Stimulated activated CD8-positive, alpha-beta memory T cell treated with anti-CD3 and anti-CD28 coated beads, Interleukin-12 subunit alpha, Interleukin-12 subunit beta, amount 100 ng/mL, for 4 hours (primary cell): Measurements from ENCODE around the gene CCDC177.

Source experiments
- DNase-seq: peaks from one replicate; pipeline ENCODE4 v3.0.0-alpha.2; 2020; ENCODE audit warnings: low read depth

Gene CCDC177

DNA sequence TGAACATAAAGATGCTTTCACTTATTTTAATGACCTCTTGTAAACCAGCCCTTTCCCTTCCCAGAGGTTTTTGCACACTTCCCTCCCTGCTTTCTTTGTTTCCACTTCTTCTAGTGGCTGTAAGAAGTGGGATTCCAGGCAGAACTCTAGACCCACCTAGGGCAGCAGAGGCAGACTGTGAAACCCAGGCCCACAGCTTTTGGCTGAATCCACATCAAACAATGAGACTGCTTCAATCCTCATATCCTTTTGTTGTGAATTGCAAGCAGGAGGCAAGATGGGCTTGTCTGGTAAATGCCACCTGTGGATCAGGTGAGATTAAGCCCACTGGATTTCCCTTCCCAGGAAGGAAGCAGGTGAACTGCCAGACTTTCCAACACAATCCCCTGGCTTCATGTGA is 12.8 kb downstream of the CCDC177 start:
- DNase-seq = no peak

DNA sequence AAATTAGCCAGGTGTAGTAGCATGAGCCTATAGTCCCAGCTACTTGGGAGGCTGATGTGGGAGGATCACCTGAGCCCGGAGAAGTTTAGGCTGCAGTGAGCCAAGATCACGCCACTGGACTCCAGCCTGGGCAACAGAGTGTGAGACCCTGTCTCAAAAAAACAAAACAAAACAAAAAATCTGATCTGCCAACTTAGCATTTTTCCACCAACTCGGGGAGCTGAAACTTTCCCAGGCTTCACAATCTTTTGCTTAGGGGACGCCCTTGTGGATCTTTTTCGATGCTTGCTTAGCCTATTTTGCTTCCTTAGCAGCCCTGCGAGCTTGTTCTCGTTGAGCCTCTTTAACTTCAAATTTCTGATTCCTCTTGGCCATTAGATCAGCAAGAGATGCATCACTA is 13.8 kb downstream of the CCDC177 start:
- no peak for DNase-seq

DNA sequence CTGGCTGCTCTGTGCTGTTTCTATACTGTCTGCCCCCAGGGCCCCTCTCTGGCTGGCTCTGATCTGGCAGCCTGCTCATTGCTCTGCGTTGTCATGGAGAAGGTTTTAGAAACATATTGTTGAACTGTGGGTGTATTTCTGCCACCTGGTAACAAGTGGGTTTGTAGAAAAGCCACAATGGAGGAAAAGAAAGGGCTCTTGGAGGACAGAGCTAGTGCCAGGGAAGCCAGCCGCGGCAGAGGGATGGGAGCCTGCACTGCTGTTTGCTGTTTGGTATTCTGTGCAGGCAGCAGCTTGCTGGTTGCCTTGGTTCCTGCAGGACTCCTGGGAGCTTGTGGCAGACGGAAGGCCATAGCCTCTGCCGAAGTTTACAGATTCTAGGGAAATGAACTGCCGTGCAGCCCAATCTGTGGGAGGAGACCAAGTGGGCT is 15.1 kb downstream of the CCDC177 start:
- DNase-seq = no peak

DNA sequence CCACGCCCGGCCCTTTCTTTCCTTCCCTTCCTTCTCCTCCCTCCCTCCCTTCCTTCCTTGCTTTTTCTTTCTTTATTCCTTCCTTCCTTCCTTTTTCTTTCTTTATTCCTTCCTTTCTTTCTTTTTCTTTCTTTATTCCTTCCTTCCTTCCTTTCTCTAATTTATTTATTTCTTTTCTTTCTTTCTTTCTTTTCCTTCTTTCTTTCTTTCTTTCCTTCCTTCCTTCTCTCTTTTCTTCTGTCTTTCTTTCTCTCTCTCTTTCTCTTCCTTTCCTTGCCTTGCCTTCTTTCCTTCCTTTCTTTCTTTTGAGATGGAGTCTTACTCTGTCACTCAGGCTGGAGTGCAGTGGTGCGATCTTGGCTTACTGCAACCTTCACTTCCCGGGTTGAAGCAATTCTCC is 15.9 kb downstream of the CCDC177 start:
- DNase-seq = no peak

DNA sequence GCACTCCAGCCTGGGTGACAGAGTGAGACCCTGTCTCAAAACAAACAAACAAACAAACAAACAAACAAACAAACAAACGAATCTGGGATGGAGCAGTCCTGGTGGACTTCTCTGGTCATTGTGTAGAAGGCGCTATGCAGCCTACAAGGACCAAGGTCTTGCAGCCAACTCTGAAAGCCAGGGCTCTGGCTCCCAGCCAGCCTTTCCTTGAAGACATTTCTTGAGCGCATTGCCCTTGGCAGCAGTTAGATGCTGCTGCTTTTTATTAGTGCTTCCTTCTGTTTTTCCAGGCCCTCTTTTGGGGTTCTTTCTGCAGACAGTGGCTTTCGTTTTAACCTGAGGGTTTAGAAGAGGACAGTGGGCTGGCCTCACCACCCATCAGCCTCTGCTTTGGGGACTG is 20.2 kb downstream of the CCDC177 start:
- no peak for DNase-seq

DNA sequence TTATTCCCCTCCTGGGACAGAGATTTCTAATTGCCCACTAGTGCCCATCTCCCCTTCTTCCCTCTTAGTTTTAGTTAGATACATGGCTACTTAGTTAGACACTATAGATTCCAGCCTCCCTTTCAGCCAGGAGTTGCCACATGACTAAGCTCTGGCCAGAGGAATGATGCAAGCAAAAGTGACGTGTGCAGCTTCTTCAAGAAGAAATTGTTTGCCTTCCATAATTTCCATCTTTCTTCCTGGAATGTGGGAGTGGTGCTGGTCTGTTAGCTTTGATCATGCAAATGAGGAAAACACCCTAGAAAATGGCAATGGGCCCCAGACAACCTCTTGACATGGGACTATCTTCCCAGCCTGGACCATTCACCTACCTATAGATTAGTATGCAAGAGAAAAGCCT is 21.4 kb downstream of the CCDC177 start:
- no peak for DNase-seq

DNA sequence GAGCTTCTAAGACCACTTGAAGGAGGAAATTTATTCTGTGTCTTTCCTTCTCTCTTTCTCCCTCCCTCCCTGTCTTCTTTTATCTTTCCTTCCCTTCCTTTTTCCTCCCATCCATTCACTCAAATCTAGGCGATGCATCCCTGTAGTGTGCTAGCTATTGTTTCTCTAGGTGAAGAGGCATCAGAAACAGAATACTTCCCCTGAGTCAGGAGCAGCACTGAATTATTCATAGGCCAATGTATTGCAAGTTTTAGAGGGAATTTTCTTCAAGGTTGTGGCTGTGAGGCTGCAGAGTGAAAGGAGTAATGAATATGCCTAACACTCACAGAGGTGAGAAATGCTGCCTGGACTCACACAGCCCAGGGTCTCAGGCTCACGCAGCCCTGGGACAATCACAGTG is 23.2 kb downstream of the CCDC177 start:
- no peak for DNase-seq

DNA sequence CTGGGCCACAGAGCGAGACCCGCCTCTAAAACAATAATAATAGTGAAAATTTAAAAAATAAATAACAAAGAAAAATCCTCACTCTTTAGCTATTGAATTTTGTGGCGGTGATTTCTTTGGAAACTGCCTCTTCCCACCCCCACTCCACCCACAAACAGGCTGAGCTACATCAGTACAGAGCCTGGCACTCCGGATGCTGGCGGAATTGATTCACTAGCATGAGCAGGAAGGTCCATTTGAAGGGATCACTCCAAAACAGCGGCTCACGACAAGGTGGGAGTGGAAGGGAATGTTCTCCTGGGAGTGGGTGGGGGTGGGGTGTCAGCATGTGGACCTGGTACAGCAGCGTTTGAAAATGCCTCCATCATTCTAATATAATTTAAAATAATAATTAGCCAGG is 26.1 kb downstream of the CCDC177 start:
- no peak for DNase-seq

DNA sequence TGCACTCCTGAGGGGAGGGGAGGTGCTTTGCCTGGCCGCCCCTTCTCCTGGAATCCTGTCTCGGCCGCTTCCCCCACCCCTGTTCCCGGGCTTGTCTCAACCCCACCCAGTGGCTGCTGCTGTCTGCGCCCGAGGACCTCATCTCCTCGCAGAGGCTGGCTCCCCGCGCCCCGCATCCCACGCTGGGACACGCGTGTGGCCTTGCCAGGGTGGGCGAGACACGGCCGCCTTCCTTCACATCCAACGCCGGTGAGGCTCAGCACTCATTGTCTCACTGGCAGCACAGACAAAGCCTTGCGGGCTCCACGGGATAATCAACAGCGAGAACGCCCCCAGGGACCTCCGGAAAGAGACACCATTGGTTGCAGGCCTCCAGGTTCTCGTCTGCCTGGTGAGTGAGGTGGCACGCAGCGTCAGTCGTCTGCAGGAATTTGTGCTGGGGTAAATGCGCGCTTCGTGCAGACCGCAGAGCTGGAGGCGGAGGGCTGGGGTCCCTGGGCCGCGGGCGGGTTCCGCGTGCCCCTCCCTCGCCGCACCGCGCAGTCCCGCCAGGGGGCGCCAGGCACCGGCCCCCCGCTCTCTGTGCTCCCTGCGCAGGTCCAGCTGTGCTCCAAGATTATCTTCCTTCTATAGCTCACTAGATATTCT is 26.8 kb downstream of the CCDC177 start:
- DNase-seq = no peak

DNA sequence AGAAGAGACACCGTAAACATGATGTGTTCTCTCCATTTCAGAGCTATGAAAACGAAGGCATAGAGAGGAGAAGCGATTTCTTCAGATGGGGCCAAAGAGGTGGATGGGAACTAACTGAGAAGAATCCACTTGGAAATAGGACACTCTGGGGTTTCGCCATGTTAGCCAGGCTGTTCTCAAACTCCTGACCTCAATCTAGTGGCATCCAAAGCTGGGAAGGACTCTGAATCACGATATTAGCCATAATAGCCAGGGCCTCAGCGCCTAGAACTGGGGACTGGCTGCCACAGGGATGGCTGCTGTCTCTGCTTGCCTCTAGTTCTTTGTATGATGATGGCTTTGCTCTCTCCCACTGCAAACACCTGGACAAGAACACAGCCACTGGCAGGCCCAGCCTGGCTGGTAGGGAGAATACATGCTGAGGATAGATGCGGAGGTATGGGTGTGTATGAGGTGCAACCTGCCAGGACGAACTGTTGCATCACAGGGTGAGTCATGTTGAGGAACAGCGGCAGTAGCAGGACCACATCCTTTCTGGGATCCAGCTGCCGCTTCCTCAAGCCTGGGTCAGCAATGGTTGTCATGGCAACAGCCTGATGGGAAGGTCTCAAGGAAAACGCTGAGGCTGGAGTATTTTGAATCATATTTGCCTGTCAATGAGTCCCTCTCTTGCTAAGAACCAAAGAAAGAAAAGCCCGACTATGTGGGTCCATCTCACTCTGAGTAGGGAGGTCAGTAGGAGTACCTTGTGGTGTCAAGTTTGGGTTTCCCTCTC is 31.1 kb downstream of the CCDC177 start:
- DNase-seq = peak; percentile 2

DNA sequence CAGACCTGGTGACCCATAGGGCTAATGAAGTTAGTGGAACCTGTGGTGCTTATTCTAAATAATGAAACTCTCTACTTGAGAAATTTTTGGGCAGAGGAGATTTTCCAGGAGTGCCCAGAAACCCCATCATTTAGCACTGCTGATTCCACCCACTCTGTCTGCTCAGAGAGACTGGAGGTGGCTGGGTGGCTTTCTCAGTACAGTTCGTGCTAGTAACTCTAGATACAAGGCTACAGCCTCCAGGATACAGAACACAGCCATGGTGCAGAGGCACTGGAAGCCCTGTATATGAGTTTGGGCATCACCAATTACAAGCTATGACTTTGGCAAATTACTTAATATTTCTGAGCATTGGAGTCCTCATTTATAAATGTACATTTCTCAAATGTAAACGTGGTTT is 32.4 kb downstream of the CCDC177 start:
- DNase-seq = no peak

DNA sequence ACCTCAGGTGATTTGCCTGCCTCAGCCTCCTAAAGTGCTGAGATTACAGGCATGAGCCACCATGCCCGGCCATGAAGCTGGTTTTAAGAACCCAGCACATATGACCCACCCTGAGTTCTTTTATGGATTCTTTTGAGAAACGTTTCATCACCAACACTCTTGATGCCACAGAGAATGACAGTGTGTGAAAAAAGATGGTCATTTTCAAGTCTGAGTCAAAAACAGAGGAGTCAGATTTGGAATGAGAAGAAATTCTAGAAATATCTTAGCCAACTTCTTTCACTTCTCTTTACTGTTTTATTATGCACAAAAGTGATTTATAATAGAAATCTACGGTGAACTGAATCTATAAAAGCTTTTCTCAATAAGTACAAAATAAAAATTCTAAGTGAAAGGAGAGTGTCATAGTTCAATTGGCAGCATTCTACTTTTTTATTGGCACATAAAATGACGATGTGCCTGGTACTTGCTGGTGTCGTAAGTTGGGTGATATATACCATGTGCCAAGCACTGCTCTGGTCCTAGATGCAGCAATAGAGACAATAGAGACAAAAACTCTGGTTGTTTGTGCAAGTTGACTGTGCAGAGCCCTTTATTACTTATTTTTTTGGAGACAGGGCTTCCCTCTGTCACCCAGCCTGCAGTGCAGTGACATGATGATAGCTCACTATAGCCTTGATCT is 33.9 kb downstream of the CCDC177 start:
- DNase-seq = no peak

DNA sequence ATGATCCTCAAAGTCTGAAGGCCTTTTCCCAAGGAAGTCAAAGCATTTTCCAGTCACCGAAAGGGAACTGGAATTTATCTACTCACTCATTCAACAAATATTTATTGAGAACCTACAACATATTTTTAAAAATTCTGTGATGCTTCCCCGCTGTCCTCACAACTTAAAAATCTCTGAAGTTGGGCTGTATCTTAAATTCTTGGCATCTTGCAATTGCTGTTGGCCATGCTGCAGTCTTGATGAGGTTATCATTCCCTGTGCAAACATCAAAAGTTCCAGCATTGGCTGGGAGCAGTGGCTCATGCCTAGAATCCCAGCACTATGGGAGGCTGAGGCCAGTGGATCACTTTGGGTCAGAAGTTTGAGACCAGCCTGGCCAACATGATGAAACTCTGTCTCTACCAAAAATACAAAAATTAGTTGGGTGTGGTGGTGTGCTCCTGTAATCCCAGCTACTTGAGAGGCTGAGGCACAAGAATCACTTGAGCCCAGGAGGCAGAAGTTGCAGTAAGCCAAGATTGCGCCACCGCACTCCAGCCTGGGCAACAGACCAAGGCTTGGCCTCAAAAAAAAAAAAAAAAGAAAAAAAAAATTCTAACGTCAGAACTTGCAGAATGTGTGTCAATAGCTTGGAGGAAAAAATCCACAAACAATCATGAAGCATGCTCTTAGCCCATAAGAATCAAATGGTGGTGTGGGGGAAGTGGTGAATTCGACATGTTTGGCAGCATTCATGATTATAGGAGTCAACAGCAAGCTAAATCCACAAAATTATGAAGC is 34.9 kb downstream of the CCDC177 start:
- DNase-seq = no peak

DNA sequence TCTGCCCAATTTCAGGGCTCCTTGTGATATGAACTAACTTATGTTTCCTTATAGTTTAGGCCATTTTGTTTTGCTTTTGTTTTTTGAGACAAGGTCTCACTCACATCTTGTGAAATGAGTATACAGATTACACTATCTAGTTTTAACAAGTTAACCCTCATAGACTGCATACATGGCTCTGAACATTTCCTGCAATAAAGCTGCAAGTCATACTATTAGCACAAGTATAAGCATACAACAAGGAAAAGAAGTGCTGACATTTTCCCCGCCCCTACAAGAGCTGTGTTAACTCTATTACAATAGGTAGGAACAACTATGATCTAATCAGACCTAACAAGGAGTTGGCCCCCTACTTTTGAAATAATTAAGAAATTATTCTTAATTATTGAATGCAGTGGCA is 35.9 kb downstream of the CCDC177 start:
- DNase-seq = no peak

DNA sequence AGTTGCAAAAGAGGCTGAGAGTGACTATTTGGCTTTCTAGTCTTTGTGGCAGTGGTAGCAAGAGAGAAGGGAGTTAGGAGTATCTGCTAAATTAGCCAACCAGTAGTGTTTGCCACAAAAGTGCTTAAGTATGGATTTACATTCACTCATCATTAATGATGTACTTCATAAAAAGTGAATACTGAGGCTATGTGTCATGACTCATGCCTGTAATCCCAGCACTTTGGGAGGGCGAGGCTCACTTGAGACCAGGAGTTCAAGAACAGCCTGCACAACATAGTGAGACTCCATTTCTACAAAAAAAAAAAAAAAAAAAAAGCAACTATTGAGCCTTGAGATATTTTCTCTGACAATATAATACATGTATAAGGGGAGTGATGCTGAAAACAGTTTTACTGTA is 36.8 kb downstream of the CCDC177 start:
- no peak for DNase-seq

DNA sequence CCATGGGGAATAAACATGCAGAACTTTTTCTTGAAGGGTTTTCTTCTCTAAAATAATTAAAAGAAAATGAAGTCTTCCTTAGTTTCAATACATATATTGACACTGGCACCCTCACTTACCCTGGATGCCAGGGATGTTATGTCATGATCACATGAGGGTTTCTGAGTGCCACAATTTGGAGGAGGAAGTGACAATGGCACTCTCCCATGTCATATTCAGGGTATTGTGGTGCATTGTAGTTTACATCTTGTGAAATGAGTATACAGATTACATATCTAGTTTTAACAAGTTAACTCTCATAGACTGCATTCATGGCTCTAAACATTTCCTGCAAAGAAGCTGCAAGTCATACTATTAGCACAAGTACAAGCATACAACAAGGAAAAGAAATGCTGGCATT is 37.7 kb downstream of the CCDC177 start:
- DNase-seq = no peak

DNA sequence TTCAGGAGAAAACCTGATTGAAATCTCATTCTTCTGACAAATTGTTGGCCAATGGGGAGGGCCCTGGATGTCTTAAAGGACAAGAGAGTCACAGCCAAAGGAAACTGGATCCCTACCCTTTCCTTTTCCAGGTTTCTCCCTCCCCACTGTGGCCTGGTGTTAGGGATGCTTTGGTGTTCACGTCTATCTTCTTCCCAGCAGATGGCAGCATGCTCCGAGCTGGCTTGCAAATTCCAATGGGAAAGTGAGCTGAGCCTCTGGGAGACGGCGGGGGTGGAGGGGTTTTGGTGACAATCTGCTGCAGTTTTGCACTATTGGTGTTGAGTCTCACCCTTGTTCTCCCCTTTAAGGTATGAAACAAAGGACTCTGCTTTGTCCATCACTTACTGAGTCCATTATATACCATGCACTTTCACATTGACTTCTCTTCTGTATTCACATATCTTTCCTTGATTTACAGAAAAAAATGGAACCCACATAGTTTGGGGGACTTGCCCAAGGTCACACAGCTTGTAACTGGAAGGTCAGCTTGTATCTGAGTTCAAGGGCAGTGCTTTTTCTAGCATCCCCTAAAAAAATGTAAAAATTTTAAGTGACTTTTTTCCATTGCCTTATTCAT is 39.3 kb downstream of the CCDC177 start:
- DNase-seq = no peak

DNA sequence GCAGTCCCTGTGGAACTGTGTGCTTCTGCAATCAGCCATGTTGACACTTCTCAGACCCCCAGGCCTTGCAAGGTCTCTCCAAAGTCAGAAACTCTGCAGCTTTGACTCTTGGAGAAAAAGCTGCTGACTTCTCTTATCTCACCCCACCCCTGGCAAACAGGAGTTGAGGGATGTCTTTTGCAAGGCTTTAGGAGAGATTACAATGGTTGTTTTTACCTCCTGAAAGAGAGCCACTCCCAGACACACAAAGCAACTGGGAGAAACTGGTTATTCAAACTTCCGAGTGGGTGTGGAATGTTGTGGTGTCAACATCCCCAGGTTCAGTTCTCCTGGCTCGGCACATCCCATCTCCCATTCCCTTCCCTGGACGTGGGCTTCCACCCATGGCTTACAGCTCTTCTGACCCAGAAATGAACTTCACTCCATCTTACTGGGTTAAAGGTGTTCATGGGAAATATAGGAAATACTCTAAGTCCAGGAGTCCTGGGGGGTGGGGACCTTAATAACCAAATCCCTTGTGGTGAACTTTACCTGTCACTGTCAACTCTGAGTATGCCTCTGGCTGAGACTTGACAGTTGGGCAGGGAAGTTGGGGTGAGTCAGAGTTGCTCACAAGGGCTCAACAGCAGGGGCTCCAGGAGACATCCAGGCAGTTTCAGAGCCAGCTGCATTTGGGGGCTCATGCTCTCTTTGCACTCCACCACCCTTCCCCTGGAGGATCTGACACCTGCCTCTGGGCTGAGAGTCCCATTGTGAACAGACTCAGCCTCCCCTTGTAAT is 41.9 kb downstream of the CCDC177 start:
- DNase-seq = no peak

DNA sequence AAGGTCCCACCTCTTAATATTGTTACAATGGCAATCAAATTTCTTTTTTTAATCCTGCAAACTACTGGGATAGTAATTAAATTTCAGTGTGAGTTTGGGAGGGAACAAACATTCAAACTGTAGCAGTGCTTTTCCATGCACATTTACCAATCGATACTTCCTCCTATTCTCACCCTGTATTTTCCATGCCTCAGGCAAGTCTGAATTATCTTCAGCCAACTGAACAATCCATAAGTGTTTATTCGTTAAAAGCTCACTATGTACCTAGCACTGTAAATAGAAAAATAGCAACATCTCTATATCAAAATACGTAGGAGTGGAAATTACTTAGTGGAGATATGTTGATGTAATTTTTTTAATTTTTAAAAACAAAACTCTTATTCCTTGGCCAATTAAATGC is 43.5 kb downstream of the CCDC177 start:
- DNase-seq = no peak

DNA sequence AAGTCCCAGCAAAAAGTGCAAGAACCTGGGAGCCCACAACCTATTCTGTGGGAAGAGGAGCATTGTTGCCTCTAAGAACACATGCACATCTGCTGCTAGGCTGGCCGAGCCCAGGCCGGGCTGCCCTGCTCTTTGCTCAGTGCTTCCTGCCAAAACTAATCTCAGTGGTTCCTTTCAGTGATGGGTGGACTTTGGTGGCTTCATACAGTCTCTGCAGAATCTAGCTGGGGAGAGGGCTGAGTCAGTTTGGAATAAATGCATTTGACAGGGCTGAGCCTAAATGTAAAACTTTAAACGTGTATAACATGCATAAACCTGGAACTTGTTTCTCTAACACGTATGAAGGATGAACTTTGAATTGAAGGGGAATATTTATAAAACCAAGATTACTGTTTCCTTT is 44.6 kb downstream of the CCDC177 start:
- no peak for DNase-seq

DNA sequence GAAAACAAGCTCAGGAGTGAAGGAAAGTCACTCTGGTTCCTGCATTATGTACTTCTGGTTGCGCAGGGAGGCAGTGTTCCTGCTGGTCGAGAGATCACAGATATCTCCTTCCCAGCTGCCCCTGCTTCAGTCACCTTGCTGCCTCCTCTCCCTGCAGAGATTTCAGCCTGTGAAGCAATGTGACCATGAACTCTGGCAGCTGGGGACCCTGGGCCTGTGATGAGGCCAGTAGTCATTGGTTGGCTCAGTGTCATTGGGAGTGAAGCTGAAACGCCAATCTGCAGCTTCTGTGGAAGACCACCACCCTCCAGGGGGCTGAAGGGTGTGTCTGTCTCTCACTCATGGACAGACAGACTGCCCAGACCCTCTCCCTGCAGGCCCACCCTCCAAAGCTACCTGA is 45.1 kb downstream of the CCDC177 start:
- DNase-seq = no peak
